NCI-H2227 (cell line): ENCODE measurements around the gene PIGZ.

Source experiments
- DNase-seq: peaks from one replicate; lab custom pipeline; 2025; ENCODE audit not compliant: unreplicated experiment; lab: John Stamatoyannopoulos, UW

The PIGZ gene

GRCh38 chr3:197001972-197002700 is 33.5 kb upstream of the PIGZ start:
- DNase-seq = no peak

GRCh38 chr3:197001106-197001971 is 32.7 kb upstream of the PIGZ start:
- DNase-seq = no peak

GRCh38 chr3:197000211-197000610 is 31.6 kb upstream of the PIGZ start:
- DNase-seq = no peak

- no peak for DNase-seq
These were observed 30.5 kb upstream of the PIGZ start for GRCh38 chr3:196998966-196999760.

GRCh38 chr3:196997311-196997710 is 28.7 kb upstream of the PIGZ start:
- DNase-seq = no peak

- DNase-seq = no peak
These were observed 28.0 kb upstream of the PIGZ start for GRCh38 chr3:196996454-196997265.

GRCh38 chr3:196995646-196996355 is 27.2 kb upstream of the PIGZ start:
- DNase-seq = no peak

- no peak for DNase-seq
These were observed 26.4 kb upstream of the PIGZ start for GRCh38 chr3:196995027-196995426.

- no peak for DNase-seq
These were observed 25.4 kb upstream of the PIGZ start for GRCh38 chr3:196994056-196994455.

GRCh38 chr3:196992461-196993065 is 23.9 kb upstream of the PIGZ start:
- no peak for DNase-seq

- DNase-seq = no peak
These were observed 23.2 kb upstream of the PIGZ start for GRCh38 chr3:196991581-196992460.

- no peak for DNase-seq
These were observed 22.0 kb upstream of the PIGZ start for GRCh38 chr3:196990601-196991007.

GRCh38 chr3:196989721-196990262 is 21.2 kb upstream of the PIGZ start:
- DNase-seq = no peak

- no peak for DNase-seq
These were observed 19.8 kb upstream of the PIGZ start for GRCh38 chr3:196988241-196989029.

- no peak for DNase-seq
These were observed 18.4 kb upstream of the PIGZ start for GRCh38 chr3:196987022-196987421.

GRCh38 chr3:196985954-196986885 is 17.6 kb upstream of the PIGZ start:
- no peak for DNase-seq
